HG02981 (cell line): ENCODE data around the gene SLC16A2.

Experiments used
- ATAC-seq: cut with Tn5 transposase; IDR thresholded peaks from one replicate; pipeline ENCODE4 v1.9.1; 2021; ENCODE audit warnings: mild to moderate bottlenecking, moderate library complexity; ENCODE audit not compliant: unreplicated experiment

SLC16A2 gene

GRCh38 chrX:74421036-74421739 lies at the start of gene SLC16A2:
Gene SLC16A2, plus strand, starts transcription at chrX:74421493. Its CDS starts 145 bp downstream, at chrX:74421638.
- no peak for ATAC-seq

- no peak for ATAC-seq
Observed at GRCh38 chrX:74372272-74372671, 49.0 kb upstream of the SLC16A2 start.

GRCh38 chrX:74377282-74377681 lies 44.0 kb upstream of the SLC16A2 start:
- no peak for ATAC-seq

- ATAC-seq: no peak
Observed at GRCh38 chrX:74382613-74383012, 38.7 kb upstream of the SLC16A2 start.

GRCh38 chrX:74383611-74384010 lies 37.7 kb upstream of the SLC16A2 start:
- no peak for ATAC-seq

GRCh38 chrX:74389016-74389722 lies 32.1 kb upstream of the SLC16A2 start:
- no peak for ATAC-seq

GRCh38 chrX:74395556-74395955 lies 25.7 kb upstream of the SLC16A2 start:
- no peak for ATAC-seq

- no peak for ATAC-seq
Observed at GRCh38 chrX:74405973-74406489, 15.3 kb upstream of the SLC16A2 start.

- ATAC-seq: peak; percentile 61
Observed at GRCh38 chrX:74408304-74408703, 13.0 kb upstream of the SLC16A2 start.

- no peak for ATAC-seq
Observed at GRCh38 chrX:74419864-74420195, 1.5 kb upstream of the SLC16A2 start.

GRCh38 chrX:74420196-74421035 lies 877 bp upstream of the SLC16A2 start:
- no peak for ATAC-seq

- ATAC-seq: no peak
Observed at GRCh38 chrX:74421740-74422352, 553 bp downstream of the SLC16A2 start.

GRCh38 chrX:74422576-74423288 lies 1.4 kb downstream of the SLC16A2 start:
- ATAC-seq: no peak

- ATAC-seq: no peak
Observed at GRCh38 chrX:74423289-74423998, 2.2 kb downstream of the SLC16A2 start.

- no peak for ATAC-seq
Observed at GRCh38 chrX:74426071-74426470, 4.8 kb downstream of the SLC16A2 start.

GRCh38 chrX:74426615-74427014 lies 5.3 kb downstream of the SLC16A2 start:
- ATAC-seq: no peak

GRCh38 chrX:74431797-74432196 lies 10.5 kb downstream of the SLC16A2 start:
- no peak for ATAC-seq

GRCh38 chrX:74434336-74434735 lies 13.0 kb downstream of the SLC16A2 start:
- no peak for ATAC-seq

GRCh38 chrX:74437530-74437929 lies 16.2 kb downstream of the SLC16A2 start:
- ATAC-seq: no peak

GRCh38 chrX:74438764-74439163 lies 17.5 kb downstream of the SLC16A2 start:
- ATAC-seq: no peak
